Measurements from ENCODE around the gene DES. TPM values are rescaled to one million over a fixed set of nuclear protein-coding genes. Genes with fewer than 3 reads are reported as not detected.

The DES gene
- total and polyA plus RNA-seq, 9 of the 15 experiments (the other 6 are each of a cell fraction or from before 2014, with no cell fraction given): 2.5 to 58.9 (median 21.9) TPM

- TF ChIP-seq, protein P1, sequence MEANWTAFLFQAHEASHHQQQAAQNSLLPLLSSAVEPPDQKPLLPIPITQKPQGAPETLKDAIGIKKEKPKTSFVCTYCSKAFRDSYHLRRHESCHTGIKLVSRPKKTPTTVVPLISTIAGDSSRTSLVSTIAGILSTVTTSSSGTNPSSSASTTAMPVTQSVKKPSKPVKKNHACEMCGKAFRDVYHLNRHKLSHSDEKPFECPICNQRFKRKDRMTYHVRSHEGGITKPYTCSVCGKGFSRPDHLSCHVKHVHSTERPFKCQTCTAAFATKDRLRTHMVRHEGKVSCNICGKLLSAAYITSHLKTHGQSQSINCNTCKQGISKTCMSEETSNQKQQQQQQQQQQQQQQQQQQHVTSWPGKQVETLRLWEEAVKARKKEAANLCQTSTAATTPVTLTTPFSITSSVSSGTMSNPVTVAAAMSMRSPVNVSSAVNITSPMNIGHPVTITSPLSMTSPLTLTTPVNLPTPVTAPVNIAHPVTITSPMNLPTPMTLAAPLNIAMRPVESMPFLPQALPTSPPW (CRISPR knock-in tag; IDR thresholded peaks at IDR 0.05): peak; percentile 84
- no peak for TF ChIP-seq HMG20A (CRISPR knock-in tag; conservative IDR thresholded peaks at IDR 0.05)
- TF ChIP-seq MECOM (CRISPR knock-in tag; IDR thresholded peaks at IDR 0.05): 0 out of 2 replicates have a peak, but pooled peaks have one; percentile 26
- peak; percentile 83 for TF ChIP-seq ZNF592 (IDR thresholded peaks at IDR 0.05)
- peak; percentile 73 for TF ChIP-seq ZFX (CRISPR knock-in tag; IDR thresholded peaks at IDR 0.05)
- peak; percentile 94 for TF ChIP-seq GATAD2B (IDR thresholded peaks at IDR 0.05; ENCODE audit: borderline replicate concordance)
- no peak for TF ChIP-seq MITF (IDR thresholded peaks at IDR 0.05)
- TF ChIP-seq ZBTB40 (IDR thresholded peaks at IDR 0.05): no peak
- no peak for TF ChIP-seq ZBTB40 (CRISPR knock-in tag; IDR thresholded peaks at IDR 0.05)
- TF ChIP-seq CREB1 (IDR thresholded peaks at IDR 0.05): peak; percentile 77
- peak; percentile 42; the same call in 1 of the 2 replicates for TF ChIP-seq CREB1 (CRISPR knock-in tag; IDR thresholded peaks at IDR 0.05)
These were observed 29.9 kb upstream of the DES start (continued) for GRCh38 chr2:219388121-219388906.

Measured in K562 (cell line).